Neural progenitor cell (in vitro differentiated cells): Measurements from ENCODE around the gene MBOAT7. TPM values are rescaled to one million over a fixed set of nuclear protein-coding genes. Genes with fewer than 3 reads are reported as not detected.

Experiments used
- DNase-seq: peaks from one replicate; pipeline ENCODE4 v3.0.0-alpha.2; 2016; ENCODE audit warnings: low spot score
- H2AFZ ChIP-seq: fragments of 200-600 bp; sonication (generic); replicated peaks from 2 replicates; pipeline ENCODE4 v1.6.1; 2016; ENCODE audit warnings: antibody characterized with exemption
- H3F3A ChIP-seq: fragments of 200-600 bp; sonication (generic); 2 replicates; pipeline ENCODE4 v1.6.1; 2016; ENCODE audit warnings: antibody characterized with exemption, low read depth
- H3K27ac ChIP-seq: fragments of 200-600 bp; sonication (generic); 2 replicates; pipeline ENCODE4 v1.5.1; 2016; ENCODE audit warnings: mild to moderate bottlenecking
- H3K27me3 ChIP-seq: fragments of 200-600 bp; sonication (generic); 2 replicates; pipeline ENCODE4 v1.6.1; 2016; ENCODE audit warnings: mild to moderate bottlenecking, moderate library complexity
- H3K36me3 ChIP-seq: fragments of 200-600 bp; sonication (generic); 2 replicates; pipeline ENCODE4 v1.5.1; 2016
- H3K4me1 ChIP-seq: fragments of 200-600 bp; sonication (generic); 2 replicates; pipeline ENCODE4 v1.6.1; 2016; ENCODE audit warnings: mixed run types
- H3K4me2 ChIP-seq: fragments of 200-600 bp; sonication (generic); 2 replicates; pipeline ENCODE4 v1.6.1; 2016
- H3K4me3 ChIP-seq: fragments of 200-600 bp; sonication (generic); 2 replicates; pipeline ENCODE4 v1.5.1; 2016
- H3K79me2 ChIP-seq: fragments of 200-600 bp; sonication (generic); 2 replicates; pipeline ENCODE4 v1.6.1; 2016; ENCODE audit warnings: low read depth
- H3K9ac ChIP-seq: fragments of 200-600 bp; sonication (generic); 2 replicates; pipeline ENCODE4 v1.6.1; 2016
- H3K9me3 ChIP-seq: fragments of 200-600 bp; sonication (generic); 2 replicates; pipeline ENCODE4 v1.5.1; 2016; ENCODE audit warnings: low read depth
- H4K20me1 ChIP-seq: fragments of 200-600 bp; sonication (generic); 2 replicates; pipeline ENCODE4 v1.6.1; 2016; ENCODE audit warnings: low read depth
- H3K27ac Mint-ChIP-seq: 3 replicates; pipeline ENCODE4 v1.8.0; 2021; ENCODE audit warnings: mixed read lengths
- H3K27me3 Mint-ChIP-seq: 2 replicates; pipeline ENCODE4 v1.8.0; 2022; ENCODE audit warnings: low read depth, mild to moderate bottlenecking, inconsistent platforms, moderate library complexity, mixed read lengths; ENCODE audit not compliant: insufficient read depth
- H3K36me3 Mint-ChIP-seq: 3 replicates; pipeline ENCODE4 v1.8.0; 2021; ENCODE audit warnings: mixed read lengths
- H3K4me1 Mint-ChIP-seq: 3 replicates; pipeline ENCODE4 v1.8.0; 2021; ENCODE audit warnings: mixed read lengths
- H3K4me3 Mint-ChIP-seq: 3 replicates; pipeline ENCODE4 v1.8.0; 2021; ENCODE audit warnings: mild to moderate bottlenecking, moderate library complexity, mixed read lengths
- H3K9me3 Mint-ChIP-seq: 3 replicates; pipeline ENCODE4 v1.8.0; 2020; ENCODE audit warnings: mixed read lengths
- EZH2 ChIP-seq: fragments of 200-600 bp; sonication (generic); IDR thresholded peaks from 2 replicates; pipeline ENCODE4 v1.6.1; 2017; ENCODE audit warnings: antibody characterized with exemption, mild to moderate bottlenecking, moderate library complexity
- EZH2phosphoT487 ChIP-seq: fragments of 200-600 bp; sonication (generic); IDR thresholded peaks from 2 replicates; pipeline ENCODE4 v1.6.1; 2017; ENCODE audit warnings: antibody characterized with exemption
- total RNA-seq: library from RNA; depleted of rRNA; stranded (reverse); fragments of >200 nt; gene quantifications from 2 replicates; pipeline ENCODE4 v1.2.3, GENCODE V29; 2015; ENCODE audit warnings: low replicate concordance
- TF ChIP-seq, protein P1 (sequence below): fragments of 200-600 bp; sonication (generic); IDR thresholded peaks from 2 replicates; pipeline ENCODE4 v1.5.1; 2017; ENCODE audit warnings: antibody characterized with exemption, mild to moderate bottlenecking

Gene MBOAT7
- total RNA-seq, 1 donor from 2014 or later = 20.0 TPM

DNA sequence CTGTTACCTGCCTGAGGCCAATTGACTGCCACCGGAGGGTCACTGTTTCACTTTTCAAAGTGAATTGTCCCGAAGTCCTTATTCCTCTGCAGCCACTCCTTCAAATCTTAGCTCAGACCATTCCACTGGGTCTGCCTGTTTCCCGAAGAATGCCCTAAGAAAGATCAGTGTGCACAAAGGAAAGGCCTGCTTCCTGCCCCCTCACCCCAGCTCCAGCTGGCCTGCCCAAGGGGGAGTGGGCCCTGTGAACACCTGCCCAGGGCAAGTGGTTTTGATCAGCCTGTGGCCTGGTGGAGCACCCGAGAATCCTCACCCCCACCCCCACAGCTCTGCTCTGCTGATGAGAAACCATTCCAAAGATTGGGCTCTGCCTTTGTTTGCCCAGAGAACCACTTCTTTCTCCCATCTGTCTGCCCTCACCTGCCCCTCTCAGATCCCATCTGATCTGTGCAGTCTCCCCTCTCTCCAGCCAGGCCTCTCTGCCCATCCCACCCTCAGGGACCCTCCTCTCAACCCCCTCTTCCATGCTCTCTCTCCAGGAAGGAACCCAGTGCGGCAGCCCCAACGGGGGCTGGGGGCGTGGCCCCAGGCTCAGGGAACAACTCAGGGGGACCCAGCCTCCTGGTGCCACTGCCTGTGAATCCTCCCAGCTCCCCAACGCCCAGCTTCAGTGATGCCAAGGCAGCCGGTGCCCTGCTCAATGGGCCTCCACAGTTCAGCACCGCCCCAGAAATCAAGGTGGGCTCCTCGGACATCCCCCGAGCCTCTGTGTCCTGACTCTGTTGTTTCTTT, 40.2 kb downstream of the MBOAT7 start:
- Histone ChIP-seq H2AFZ (no peak overlapping the region), H3K4me2 (no peak overlapping the region), H3K36me3 (no peaks in the 10 kb centered on the region), H3F3A (peaks cover 13% of the 10 kb centered on the region), H3K9ac (no peak overlapping the region), H4K20me1 (peaks cover 27% of the 10 kb centered on the region), H3K27me3 (no peaks in the 10 kb centered on the region), H3K4me1 (no peaks in the 10 kb centered on the region), H3K9me3 (no peaks in the 10 kb centered on the region), H3K4me3 (no peak overlapping the region), H3K79me2 (no peaks in the 10 kb centered on the region), H3K27ac (no peak overlapping the region)
- peaks cover 2% of the 10 kb centered on the region for H3K4me1 Mint-ChIP-seq
- DNase-seq = no peak
- no peaks in the 10 kb centered on the region for H3K9me3 Mint-ChIP-seq
- H3K27me3 Mint-ChIP-seq = peaks cover 6% of the 10 kb centered on the region
- no peak overlapping the region for H3K4me3 Mint-ChIP-seq
- H3K27ac Mint-ChIP-seq = no peak overlapping the region
- peaks cover 47% of the 10 kb centered on the region for H3K36me3 Mint-ChIP-seq
- TF ChIP-seq, protein P1, sequence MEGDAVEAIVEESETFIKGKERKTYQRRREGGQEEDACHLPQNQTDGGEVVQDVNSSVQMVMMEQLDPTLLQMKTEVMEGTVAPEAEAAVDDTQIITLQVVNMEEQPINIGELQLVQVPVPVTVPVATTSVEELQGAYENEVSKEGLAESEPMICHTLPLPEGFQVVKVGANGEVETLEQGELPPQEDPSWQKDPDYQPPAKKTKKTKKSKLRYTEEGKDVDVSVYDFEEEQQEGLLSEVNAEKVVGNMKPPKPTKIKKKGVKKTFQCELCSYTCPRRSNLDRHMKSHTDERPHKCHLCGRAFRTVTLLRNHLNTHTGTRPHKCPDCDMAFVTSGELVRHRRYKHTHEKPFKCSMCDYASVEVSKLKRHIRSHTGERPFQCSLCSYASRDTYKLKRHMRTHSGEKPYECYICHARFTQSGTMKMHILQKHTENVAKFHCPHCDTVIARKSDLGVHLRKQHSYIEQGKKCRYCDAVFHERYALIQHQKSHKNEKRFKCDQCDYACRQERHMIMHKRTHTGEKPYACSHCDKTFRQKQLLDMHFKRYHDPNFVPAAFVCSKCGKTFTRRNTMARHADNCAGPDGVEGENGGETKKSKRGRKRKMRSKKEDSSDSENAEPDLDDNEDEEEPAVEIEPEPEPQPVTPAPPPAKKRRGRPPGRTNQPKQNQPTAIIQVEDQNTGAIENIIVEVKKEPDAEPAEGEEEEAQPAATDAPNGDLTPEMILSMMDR = no peak
- no peak for TF ChIP-seq EZH2phosphoT487
- no peak for TF ChIP-seq EZH2

GRCh38 chr19:54148158-54148557, 41.2 kb downstream of the MBOAT7 start:
- Histone ChIP-seq H3K79me2 (no peaks in the 10 kb centered on the region), H3K4me2 (no peak overlapping the region), H3K9me3 (no peaks in the 10 kb centered on the region), H3K4me1 (no peaks in the 10 kb centered on the region), H4K20me1 (peaks cover 29% of the 10 kb centered on the region), H3K36me3 (no peaks in the 10 kb centered on the region), H3K27ac (no peak overlapping the region), H2AFZ (no peak overlapping the region), H3K9ac (no peak overlapping the region), H3K4me3 (no peak overlapping the region), H3F3A (peaks cover 3% of the 10 kb centered on the region), H3K27me3 (no peaks in the 10 kb centered on the region)
- DNase-seq = no peak
- Mint-ChIP-seq H3K36me3 (peaks cover 50% of the 10 kb centered on the region), H3K27me3 (peaks cover 9% of the 10 kb centered on the region), H3K27ac (no peak overlapping the region), H3K4me1 (peaks cover 2% of the 10 kb centered on the region), H3K9me3 (no peaks in the 10 kb centered on the region), H3K4me3 (no peak overlapping the region)
- TF ChIP-seq, protein P1 = no peak
- TF ChIP-seq EZH2phosphoT487 (no peak), EZH2 (no peak)

DNA sequence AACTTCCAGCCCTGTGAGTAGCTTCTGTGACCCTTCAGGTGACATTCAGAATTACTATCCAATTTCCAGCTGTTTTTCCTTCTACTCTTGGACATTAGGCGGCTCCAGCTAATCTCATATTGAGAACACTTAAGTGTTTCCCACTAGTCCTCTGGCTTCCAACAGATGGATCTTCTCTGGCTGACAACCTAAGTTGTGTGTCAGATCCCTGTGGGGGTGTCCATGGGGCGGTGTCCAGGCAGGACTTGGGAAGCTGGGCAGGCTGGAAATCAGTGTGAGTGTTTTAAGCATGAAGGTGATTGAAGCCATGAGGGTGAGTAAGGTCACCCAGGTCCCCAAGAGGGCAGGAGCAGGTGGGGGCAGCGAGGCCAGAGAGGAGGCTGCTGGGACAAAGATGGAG, 41.7 kb downstream of the MBOAT7 start:
- peak overlapping the region; percentile 74 for H3K4me3 Mint-ChIP-seq
- no peaks in the 10 kb centered on the region for H3K9me3 Mint-ChIP-seq
- no peaks in the 10 kb centered on the region for H3K27me3 ChIP-seq
- H3K4me1 ChIP-seq = no peaks in the 10 kb centered on the region
- no peaks in the 10 kb centered on the region for H3K9me3 ChIP-seq
- TF ChIP-seq, protein P1 = no peak
- TF ChIP-seq EZH2 = no peak
- no peak for TF ChIP-seq EZH2phosphoT487
- peaks cover 5% of the 10 kb centered on the region for H3K79me2 ChIP-seq
- H3F3A ChIP-seq = no peaks in the 10 kb centered on the region
- no peak overlapping the region for H3K4me2 ChIP-seq
- H3K27me3 Mint-ChIP-seq = peaks cover 9% of the 10 kb centered on the region
- no peak overlapping the region for H3K27ac ChIP-seq
- H3K9ac ChIP-seq = no peak overlapping the region
- H3K4me3 ChIP-seq = no peak overlapping the region
- no peak overlapping the region for H3K27ac Mint-ChIP-seq
- H3K36me3 ChIP-seq = no peaks in the 10 kb centered on the region
- peaks cover 53% of the 10 kb centered on the region for H3K36me3 Mint-ChIP-seq
- no peak for DNase-seq
- no peak overlapping the region for H2AFZ ChIP-seq
- H4K20me1 ChIP-seq = peaks cover 34% of the 10 kb centered on the region
- H3K4me1 Mint-ChIP-seq = peaks cover 2% of the 10 kb centered on the region
